Measurements from ENCODE around the gene ACAD8.

ACAD8 gene

DNA sequence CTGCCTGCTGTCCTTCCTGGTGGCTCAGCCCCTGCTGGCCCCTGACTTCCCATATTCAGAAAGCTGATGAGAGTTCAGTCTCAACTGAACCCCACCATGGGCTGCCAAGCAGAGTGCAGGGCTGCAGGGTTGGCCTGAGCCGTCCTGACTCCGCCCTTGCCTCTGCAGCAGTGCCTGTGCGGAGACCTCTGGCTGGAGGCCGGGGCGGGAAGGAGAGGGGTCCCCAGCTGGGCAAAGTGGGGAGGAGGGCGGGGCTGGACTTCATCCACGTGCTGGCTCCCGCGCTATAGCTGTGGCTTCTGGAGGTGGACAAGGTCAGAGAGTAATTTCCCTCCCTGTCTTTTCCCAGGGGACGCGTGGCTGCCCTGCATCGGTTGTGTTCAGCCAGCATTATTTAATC, 36.4 kb downstream of the ACAD8 start:
- DNase-seq (ENCODE audit: low spot score): no peak

GRCh38 chr11:134290646-134291045, 37.3 kb downstream of the ACAD8 start:
- DNase-seq (ENCODE audit: low spot score): no peak

- no peak for DNase-seq (ENCODE audit: low spot score)
These were observed 37.8 kb downstream of the ACAD8 start for GRCh38 chr11:134291196-134291595.

DNA sequence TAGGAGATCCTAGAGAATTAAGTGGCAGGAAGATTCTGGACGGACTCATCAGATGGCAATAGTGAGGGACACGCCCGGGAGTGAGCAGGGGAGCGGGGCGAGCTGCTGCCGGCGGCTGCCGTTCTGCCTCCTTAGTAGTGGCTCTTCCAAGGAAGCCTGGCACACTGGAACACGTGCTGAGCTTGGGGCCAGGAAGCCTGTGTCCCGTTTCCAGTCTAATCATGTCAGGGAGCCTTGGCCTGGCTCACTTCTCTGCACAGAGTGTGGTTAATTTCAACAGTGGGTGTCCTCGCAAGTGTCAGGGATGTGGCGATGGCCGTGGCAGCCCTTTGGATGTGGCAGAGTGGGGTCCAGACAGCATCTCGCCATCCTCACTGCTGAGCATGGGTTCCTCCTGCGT, 39.3 kb downstream of the ACAD8 start:
- DNase-seq (ENCODE audit: low spot score): no peak

GRCh38 chr11:134293119-134294113, 40.0 kb downstream of the ACAD8 start:
- DNase-seq (ENCODE audit: low spot score): no peak

DNA sequence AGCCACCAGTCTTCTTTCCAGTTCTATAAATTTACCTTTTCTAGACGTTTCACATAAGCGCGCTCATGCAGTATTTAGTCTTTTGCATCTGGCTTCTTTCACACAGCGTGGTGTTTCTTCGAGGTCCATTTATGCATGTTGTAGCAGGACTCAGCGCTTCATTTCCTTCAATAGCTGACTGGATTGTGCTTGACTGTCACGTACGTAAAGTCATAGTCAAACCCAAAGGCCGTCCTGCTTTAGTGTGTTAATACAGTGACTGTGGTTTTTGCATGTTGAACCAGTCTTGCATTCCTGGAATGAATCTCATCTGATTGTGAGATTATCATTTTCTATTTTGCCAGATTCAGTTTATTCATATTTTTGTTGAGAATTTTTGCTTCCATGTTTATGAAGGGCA, 41.3 kb downstream of the ACAD8 start:
- DNase-seq (ENCODE audit: low spot score): no peak

GRCh38 chr11:134312223-134312622, 58.9 kb downstream of the ACAD8 start:
- DNase-seq (ENCODE audit: low spot score): no peak

DNA sequence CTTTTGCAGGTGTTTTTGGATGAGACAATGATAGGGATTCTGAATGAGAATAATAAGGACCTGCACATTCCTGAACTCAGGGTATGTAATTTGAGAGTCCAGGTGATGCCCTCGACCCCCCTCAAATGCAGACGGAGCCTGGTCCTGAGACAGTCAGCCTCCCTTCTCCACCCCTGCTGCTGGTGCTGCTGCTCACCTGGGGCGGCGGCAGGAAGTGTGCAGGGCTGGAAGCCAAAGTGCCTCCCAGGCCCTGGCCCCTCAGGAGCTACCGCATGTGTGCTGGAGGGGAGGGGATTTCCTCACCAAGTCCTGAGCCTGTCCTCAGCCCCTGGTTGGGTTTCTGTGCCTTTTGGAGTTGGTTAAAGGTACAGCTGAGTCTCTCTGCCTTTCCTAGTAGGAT, 59.4 kb downstream of the ACAD8 start:
- DNase-seq (ENCODE audit: low spot score): no peak

GRCh38 chr11:134313379-134313778, 60.0 kb downstream of the ACAD8 start:
- DNase-seq (ENCODE audit: low spot score): no peak

- peak; percentile 91 for DNase-seq (ENCODE audit: low spot score)
These were observed 60.6 kb downstream of the ACAD8 start for GRCh38 chr11:134313821-134314607.
